SH-SY5Y (cell line): Measurements from ENCODE around the gene HMX3.

Source experiments
- GATA2 ChIP-seq: IDR thresholded peaks from 2 replicates; pipeline ENCODE4 v1.6.1; 2011; ENCODE audit warnings: mild to moderate bottlenecking, low read depth, low read length
- GATA3 ChIP-seq: IDR thresholded peaks from 2 replicates; pipeline ENCODE4 v1.6.1; 2011; ENCODE audit warnings: low read depth, mild to moderate bottlenecking, low read length, moderate library complexity

GRCh38 chr10:123145542-123146012 lies 9.8 kb downstream of the HMX3 start:
- no peak for TF ChIP-seq GATA2
- no peak for TF ChIP-seq GATA3
